Measurements from ENCODE around the gene TAAR6. TPM values are rescaled to one million over a fixed set of nuclear protein-coding genes. Genes with fewer than 3 reads are reported as not detected.

TAAR6 gene
- total and polyA plus RNA-seq, 2 donors (not counting 3 experiments of a cell fraction or from before 2014, with no cell fraction given) = not detected

DNA sequence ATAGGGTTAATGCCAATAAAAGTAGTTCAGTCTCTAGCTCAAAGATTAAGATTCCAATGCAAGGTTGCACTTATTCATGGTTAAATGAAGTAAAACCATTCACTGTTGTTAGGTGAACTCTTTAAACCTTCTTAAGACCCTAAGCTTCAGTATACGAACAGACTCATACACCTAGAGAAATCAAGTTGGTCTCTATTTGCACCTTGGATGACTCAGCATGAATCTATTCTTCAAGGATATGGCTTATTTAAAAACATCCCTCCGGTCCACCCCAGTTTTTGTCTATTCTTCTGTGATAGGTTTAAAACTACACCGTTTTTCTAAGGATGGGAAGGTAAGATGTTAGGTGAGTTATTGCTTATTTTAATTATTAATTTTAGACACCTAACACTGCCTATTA lies 33.0 kb upstream of the TAAR6 start:
- no peak overlapping the region for H2AFZ ChIP-seq (ENCODE audit: low read depth, low read length)
- no peak for DNase-seq (ENCODE audit: low read depth, low spot score)
- H3K27me3 ChIP-seq (ENCODE audit: control insufficient read depth in 2 of 2, insufficient read depth in 2 of 2, low read length in 2 of 2) = peaks cover 6 to 43% of the 10 kb centered on the region in 2 experiments
- H4K20me1 ChIP-seq (replicated peaks; ENCODE audit: control insufficient read depth, extremely low read depth, insufficient read depth, low read length) = no peaks in the 10 kb centered on the region
- BruUV-seq (replicated peaks) = no TSS peak
- H3K79me2 ChIP-seq (ENCODE audit: control insufficient read depth, insufficient read depth, low read length) = no peaks in the 10 kb centered on the region
- no peaks in the 10 kb centered on the region for H3K36me3 ChIP-seq (ENCODE audit: control insufficient read depth in 2 of 2, extremely low read depth in 1 of 2, insufficient read depth in 2 of 2, low read length in 2 of 2)
- dilution Hi-C loops (cut with MboI; ENCODE audit: extremely low pct_ligation_motif_present, low sequenced_read_pairs) = no loop called here
- no peaks in the 10 kb centered on the region for H3K9me3 ChIP-seq (replicated peaks; ENCODE audit: control insufficient read depth, insufficient read depth, low read length)
- intact Hi-C loops (cut with micrococcal nuclease) = no loop called here
- CTCF ChIA-PET = interaction anchor here (1.1 kb wide), 1 partner anchor 257 kb away, joined by 4 read pairs; no protein-coding TSS in a partner anchor
- no peak for FAIRE-seq
- H3K4me3 ChIP-seq (replicated peaks in 1 of 3; ENCODE audit: insufficient read depth in 1 of 3, low read depth in 1 of 3, low read length in 3 of 3) = no peak overlapping the region
- POLR2A ChIA-PET = no interaction called here
- no peak overlapping the region for H3K4me2 ChIP-seq (ENCODE audit: insufficient read depth, low read length)
- TF ChIP-seq JUN (IDR thresholded peaks at IDR 0.05; ENCODE audit: borderline replicate concordance, insufficient read depth, insufficient read length, low read depth) = no peak
- TF ChIP-seq POLR2A (IDR thresholded peaks at IDR 0.05; ENCODE audit: low read depth, low read length) = no peak
- TF ChIP-seq, protein P1, sequence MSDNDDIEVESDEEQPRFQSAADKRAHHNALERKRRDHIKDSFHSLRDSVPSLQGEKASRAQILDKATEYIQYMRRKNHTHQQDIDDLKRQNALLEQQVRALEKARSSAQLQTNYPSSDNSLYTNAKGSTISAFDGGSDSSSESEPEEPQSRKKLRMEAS (IDR thresholded peaks at IDR 0.05; ENCODE audit: insufficient read depth, insufficient read length) = no peak
- TF ChIP-seq MYC (IDR thresholded peaks at IDR 0.05; ENCODE audit: low read depth, low read length) = no peak
- TF ChIP-seq FOS (IDR thresholded peaks at IDR 0.05; ENCODE audit: borderline replicate concordance, insufficient read depth, low read length) = no peak
- no peak for TF ChIP-seq EZH2 (IDR thresholded peaks at IDR 0.05; ENCODE audit: borderline replicate concordance, low read depth, low read length, severe bottlenecking)
- TF ChIP-seq, protein P2, sequence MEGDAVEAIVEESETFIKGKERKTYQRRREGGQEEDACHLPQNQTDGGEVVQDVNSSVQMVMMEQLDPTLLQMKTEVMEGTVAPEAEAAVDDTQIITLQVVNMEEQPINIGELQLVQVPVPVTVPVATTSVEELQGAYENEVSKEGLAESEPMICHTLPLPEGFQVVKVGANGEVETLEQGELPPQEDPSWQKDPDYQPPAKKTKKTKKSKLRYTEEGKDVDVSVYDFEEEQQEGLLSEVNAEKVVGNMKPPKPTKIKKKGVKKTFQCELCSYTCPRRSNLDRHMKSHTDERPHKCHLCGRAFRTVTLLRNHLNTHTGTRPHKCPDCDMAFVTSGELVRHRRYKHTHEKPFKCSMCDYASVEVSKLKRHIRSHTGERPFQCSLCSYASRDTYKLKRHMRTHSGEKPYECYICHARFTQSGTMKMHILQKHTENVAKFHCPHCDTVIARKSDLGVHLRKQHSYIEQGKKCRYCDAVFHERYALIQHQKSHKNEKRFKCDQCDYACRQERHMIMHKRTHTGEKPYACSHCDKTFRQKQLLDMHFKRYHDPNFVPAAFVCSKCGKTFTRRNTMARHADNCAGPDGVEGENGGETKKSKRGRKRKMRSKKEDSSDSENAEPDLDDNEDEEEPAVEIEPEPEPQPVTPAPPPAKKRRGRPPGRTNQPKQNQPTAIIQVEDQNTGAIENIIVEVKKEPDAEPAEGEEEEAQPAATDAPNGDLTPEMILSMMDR (IDR thresholded peaks at IDR 0.05; ENCODE audit: extremely low read depth in 1 of 2, insufficient read depth in 1 of 2, low read depth in 1 of 2, low read length in 2 of 2) = no peak
- TF ChIP-seq GATA2 (IDR thresholded peaks at IDR 0.05; ENCODE audit: insufficient read depth, insufficient read length, low read depth, low read length) = no peak
- TF ChIP-seq POLR2AphosphoS5 (IDR thresholded peaks at IDR 0.05; ENCODE audit: insufficient read depth, low read depth, low read length) = no peak
- no peaks in the 10 kb centered on the region for H3K4me1 ChIP-seq (ENCODE audit: control insufficient read depth, extremely low read depth, insufficient read depth, low read length)
- H3K9ac ChIP-seq (replicated peaks; ENCODE audit: extremely low read depth, insufficient read depth, low read length) = no peak overlapping the region
- no peaks in the 10 kb centered on the region for H3K9me1 ChIP-seq (replicated peaks; ENCODE audit: control insufficient read depth, extremely low read depth, insufficient read depth, low read length)
- no peak overlapping the region for H3K27ac ChIP-seq (ENCODE audit: insufficient read depth, low read depth, low read length)
